SU-DHL-6 (cell line): ENCODE measurements around the gene RIPPLY3.

Experiments used
- H2AFZ ChIP-seq: fragments of 200-600 bp; sonication (generic); 2 replicates; pipeline ENCODE4 v1.6.1; 2014; ENCODE audit warnings: low read depth, mild to moderate bottlenecking, moderate library complexity, mixed read lengths, antibody characterized with exemption, low read length; ENCODE audit not compliant: severe bottlenecking
- H3F3A ChIP-seq: fragments of 200-600 bp; shearing (Covaris generic); 2 replicates; pipeline ENCODE4 v1.6.0; 2016; ENCODE audit warnings: antibody characterized with exemption, mild to moderate bottlenecking; ENCODE audit not compliant: insufficient read depth
- H3K27ac ChIP-seq: fragments of 200-600 bp; sonication (generic); 2 replicates; pipeline ENCODE4 v1.5.1; 2016; ENCODE audit warnings: low read depth, mild to moderate bottlenecking, low read length, moderate library complexity, mixed read lengths
- H3K27me3 ChIP-seq: fragments of 200-600 bp; sonication (generic), shearing (Covaris generic); 2 replicates; pipeline ENCODE4 v1.6.0; 2014; ENCODE audit warnings: mild to moderate bottlenecking, low read length
- H3K36me3 ChIP-seq: fragments of 200-600 bp; sonication (generic); 2 replicates; pipeline ENCODE4 v1.6.1; 2014; ENCODE audit warnings: mild to moderate bottlenecking, low read length, mixed read lengths
- H3K4me2 ChIP-seq: fragments of 300-600, 200-600 bp; shearing (Covaris generic), sonication (generic); 2 replicates; pipeline ENCODE4 v1.6.0; 2014; ENCODE audit warnings: low read length, low read depth, mild to moderate bottlenecking; ENCODE audit not compliant: poor library complexity, severe bottlenecking
- H3K4me3 ChIP-seq: fragments of 200-600 bp; sonication (generic); 2 replicates; pipeline ENCODE4 v1.5.1; 2014; ENCODE audit warnings: antibody characterized with exemption, low read length, mild to moderate bottlenecking, mixed read lengths; ENCODE audit not compliant: insufficient read depth, poor library complexity, severe bottlenecking
- H3K79me2 ChIP-seq: fragments of 200-600 bp; sonication (generic); 2 replicates; pipeline ENCODE4 v1.6.1; 2014; ENCODE audit warnings: mild to moderate bottlenecking, low read length, moderate library complexity; ENCODE audit not compliant: insufficient read depth
- H3K9ac ChIP-seq: fragments of 200-600 bp; sonication (generic); 2 replicates; pipeline ENCODE4 v1.7.0; 2014; ENCODE audit warnings: mild to moderate bottlenecking, low read length
- H3K9me2 ChIP-seq: fragments of 200-600 bp; sonication (generic); replicated peaks from 2 replicates; pipeline ENCODE4 v1.6.1; 2014; ENCODE audit warnings: low read length; ENCODE audit not compliant: insufficient read depth
- H3K9me3 ChIP-seq: fragments of 200-600 bp; sonication (generic); 2 replicates; pipeline ENCODE4 v1.6.1; 2014; ENCODE audit warnings: low read length, mixed read lengths; ENCODE audit not compliant: insufficient read depth
- H4K20me1 ChIP-seq: fragments of 200-600 bp; sonication (generic); 2 replicates; pipeline ENCODE4 v1.6.1; 2014; ENCODE audit warnings: low read depth, mild to moderate bottlenecking, antibody characterized with exemption, low read length, moderate library complexity, mixed read lengths
- EZH2phosphoT487 ChIP-seq: fragments of 200-600 bp; sonication (generic), shearing (Covaris generic); conservative IDR thresholded peaks from 2 replicates; pipeline ENCODE4 v1.6.1; 2018; ENCODE audit warnings: mild to moderate bottlenecking, antibody characterized with exemption, low read length, moderate library complexity, mixed read lengths
- TF ChIP-seq, protein P1 (sequence below): fragments of 200-600 bp; sonication (generic); IDR thresholded peaks from one replicate; pipeline ENCODE4 v1.5.1; 2017; ENCODE audit warnings: antibody characterized with exemption, mild to moderate bottlenecking, low read length, moderate library complexity; ENCODE audit not compliant: insufficient read depth, poor library complexity, severe bottlenecking

RIPPLY3 gene

DNA sequence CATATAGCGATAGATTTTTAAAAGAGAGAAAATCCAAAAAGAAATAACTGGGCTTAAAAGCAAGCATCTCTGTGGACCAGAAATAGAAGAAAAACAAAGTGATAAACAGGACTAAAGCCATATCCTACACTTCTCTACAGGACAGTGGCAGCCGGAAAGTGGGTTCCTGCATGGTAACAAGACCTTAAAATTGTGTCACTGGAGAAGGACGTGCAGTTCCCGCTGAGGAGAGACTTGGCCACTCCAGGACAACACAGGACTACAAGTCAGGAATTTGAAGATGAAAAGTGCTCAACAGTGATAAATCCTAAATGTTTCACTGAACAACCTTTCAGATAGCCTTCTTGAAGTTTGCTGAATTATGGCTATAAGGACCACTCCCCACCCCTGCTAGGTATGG lies 38.1 kb upstream of the RIPPLY3 start:
- no peak overlapping the region for H3K9ac ChIP-seq
- H4K20me1 ChIP-seq = no peaks in the 10 kb centered on the region
- H3K27ac ChIP-seq = no peak overlapping the region
- H3K36me3 ChIP-seq = no peaks in the 10 kb centered on the region
- no peaks in the 10 kb centered on the region for H3K27me3 ChIP-seq
- no peak overlapping the region for H3K4me3 ChIP-seq
- no peaks in the 10 kb centered on the region for H3K79me2 ChIP-seq
- H2AFZ ChIP-seq = no peak overlapping the region
- peaks cover 9% of the 10 kb centered on the region for H3F3A ChIP-seq
- H3K9me3 ChIP-seq = no peaks in the 10 kb centered on the region
- H3K4me2 ChIP-seq = no peak overlapping the region
- TF ChIP-seq, protein P1, sequence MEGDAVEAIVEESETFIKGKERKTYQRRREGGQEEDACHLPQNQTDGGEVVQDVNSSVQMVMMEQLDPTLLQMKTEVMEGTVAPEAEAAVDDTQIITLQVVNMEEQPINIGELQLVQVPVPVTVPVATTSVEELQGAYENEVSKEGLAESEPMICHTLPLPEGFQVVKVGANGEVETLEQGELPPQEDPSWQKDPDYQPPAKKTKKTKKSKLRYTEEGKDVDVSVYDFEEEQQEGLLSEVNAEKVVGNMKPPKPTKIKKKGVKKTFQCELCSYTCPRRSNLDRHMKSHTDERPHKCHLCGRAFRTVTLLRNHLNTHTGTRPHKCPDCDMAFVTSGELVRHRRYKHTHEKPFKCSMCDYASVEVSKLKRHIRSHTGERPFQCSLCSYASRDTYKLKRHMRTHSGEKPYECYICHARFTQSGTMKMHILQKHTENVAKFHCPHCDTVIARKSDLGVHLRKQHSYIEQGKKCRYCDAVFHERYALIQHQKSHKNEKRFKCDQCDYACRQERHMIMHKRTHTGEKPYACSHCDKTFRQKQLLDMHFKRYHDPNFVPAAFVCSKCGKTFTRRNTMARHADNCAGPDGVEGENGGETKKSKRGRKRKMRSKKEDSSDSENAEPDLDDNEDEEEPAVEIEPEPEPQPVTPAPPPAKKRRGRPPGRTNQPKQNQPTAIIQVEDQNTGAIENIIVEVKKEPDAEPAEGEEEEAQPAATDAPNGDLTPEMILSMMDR = no peak
- TF ChIP-seq EZH2phosphoT487 = no peak
- no peaks in the 10 kb centered on the region for H3K9me2 ChIP-seq

DNA sequence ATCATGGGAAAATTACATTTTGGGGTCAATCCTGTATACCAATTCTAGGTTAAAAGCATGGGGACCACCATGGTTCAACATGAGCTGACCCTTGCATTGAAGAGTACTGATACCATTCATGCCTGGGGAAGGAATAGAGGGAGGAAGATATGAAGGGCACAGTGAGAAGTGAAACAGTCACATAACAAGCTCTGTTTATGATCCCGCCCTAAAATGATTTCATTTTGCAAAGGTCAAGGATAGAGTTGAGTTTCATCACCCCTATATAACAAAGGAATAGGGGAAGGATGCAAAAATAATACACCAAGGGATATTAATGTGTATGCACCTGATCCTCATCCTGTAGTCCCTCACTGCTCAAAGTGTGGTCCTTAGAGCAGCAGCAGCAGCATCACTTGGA lies 37.5 kb upstream of the RIPPLY3 start:
- H3K79me2 ChIP-seq = no peaks in the 10 kb centered on the region
- no peak overlapping the region for H3K9ac ChIP-seq

DNA sequence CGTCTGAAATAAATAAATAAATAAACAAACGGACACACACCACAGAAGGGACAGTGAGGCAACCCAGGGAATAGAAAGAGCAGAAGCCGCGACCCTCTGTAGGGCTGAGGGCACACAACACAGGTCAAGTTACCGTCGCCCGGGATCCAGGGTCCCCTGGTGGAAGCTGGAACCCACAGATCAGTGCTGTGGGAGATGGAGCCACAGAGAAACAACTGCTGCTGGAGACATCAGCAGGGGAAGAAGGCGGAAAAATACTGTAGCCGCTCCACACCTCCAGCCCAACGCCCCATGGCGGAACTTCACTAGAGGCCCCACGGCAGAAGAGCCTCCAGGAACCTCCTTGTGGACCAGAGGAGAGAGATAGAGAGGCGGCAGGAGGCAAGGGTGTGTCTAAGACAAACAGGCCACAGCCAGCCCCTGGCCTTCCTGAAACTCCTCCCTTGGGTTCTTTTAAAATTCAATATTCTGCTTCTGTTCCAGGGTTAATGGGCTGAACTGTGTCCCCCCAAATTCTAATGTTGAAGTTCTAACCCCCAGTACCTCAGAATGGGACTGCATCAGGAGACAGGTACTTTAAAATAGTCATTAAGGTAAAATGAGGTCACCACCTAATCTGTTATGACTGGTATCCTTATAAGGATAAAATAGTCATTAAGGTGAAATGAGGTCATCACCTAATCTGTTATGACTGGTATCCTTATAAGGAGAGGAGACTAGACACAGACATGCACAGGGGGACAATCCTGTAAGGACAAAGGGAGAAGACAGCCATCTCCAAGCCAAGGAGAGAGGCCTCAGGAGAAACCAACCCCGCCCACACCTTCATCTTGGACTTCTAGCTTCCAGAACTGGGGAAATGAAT lies 32.3 kb upstream of the RIPPLY3 start:
- no peak overlapping the region for H2AFZ ChIP-seq
- H3K27me3 ChIP-seq = no peaks in the 10 kb centered on the region
- no peaks in the 10 kb centered on the region for H3F3A ChIP-seq
- TF ChIP-seq, protein P1 = no peak
- TF ChIP-seq EZH2phosphoT487 = no peak
- no peaks in the 10 kb centered on the region for H3K36me3 ChIP-seq
- no peak overlapping the region for H3K4me2 ChIP-seq
- H3K9ac ChIP-seq = no peak overlapping the region
- no peaks in the 10 kb centered on the region for H3K9me3 ChIP-seq
- H3K9me2 ChIP-seq = no peaks in the 10 kb centered on the region
- no peaks in the 10 kb centered on the region for H3K79me2 ChIP-seq
- H4K20me1 ChIP-seq = no peaks in the 10 kb centered on the region
- no peak overlapping the region for H3K4me3 ChIP-seq
- H3K27ac ChIP-seq = no peak overlapping the region

More for the DNA sequence above, 37.5 kb upstream of the RIPPLY3 start:
- no peak overlapping the region for H3K4me2 ChIP-seq
- no peak overlapping the region for H2AFZ ChIP-seq
- H4K20me1 ChIP-seq = no peaks in the 10 kb centered on the region
- H3F3A ChIP-seq = peaks cover 9% of the 10 kb centered on the region
- H3K9me2 ChIP-seq = no peaks in the 10 kb centered on the region
- H3K27me3 ChIP-seq = no peaks in the 10 kb centered on the region
- no peaks in the 10 kb centered on the region for H3K36me3 ChIP-seq
- no peak overlapping the region for H3K27ac ChIP-seq
- H3K4me3 ChIP-seq = no peak overlapping the region
- TF ChIP-seq, protein P1 = no peak
- no peak for TF ChIP-seq EZH2phosphoT487
- H3K9me3 ChIP-seq = no peaks in the 10 kb centered on the region
